Measurements from ENCODE around the gene GFOD2.

- TF ChIP-seq CTCF (IDR thresholded peaks at IDR 0.05; ENCODE audit: poor library complexity) (no peak), EZH2 (IDR thresholded peaks at IDR 0.05; ENCODE audit: borderline replicate concordance) (no peak), EZH2phosphoT487 (IDR thresholded peaks at IDR 0.05; ENCODE audit: low read depth, severe bottlenecking, unreplicated experiment) (no peak)
These were observed 63.8 kb downstream of the GFOD2 start for GRCh38 chr16:67655363-67655762.

Measured in hepatocyte (in vitro differentiated cells).